Fibroblast of upper back skin (primary cell): ENCODE measurements around the gene TEX19.

Experiments
- DNase-seq: peaks from one replicate; pipeline ENCODE4 v3.0.0-alpha.2; 2013

Gene TEX19

DNA sequence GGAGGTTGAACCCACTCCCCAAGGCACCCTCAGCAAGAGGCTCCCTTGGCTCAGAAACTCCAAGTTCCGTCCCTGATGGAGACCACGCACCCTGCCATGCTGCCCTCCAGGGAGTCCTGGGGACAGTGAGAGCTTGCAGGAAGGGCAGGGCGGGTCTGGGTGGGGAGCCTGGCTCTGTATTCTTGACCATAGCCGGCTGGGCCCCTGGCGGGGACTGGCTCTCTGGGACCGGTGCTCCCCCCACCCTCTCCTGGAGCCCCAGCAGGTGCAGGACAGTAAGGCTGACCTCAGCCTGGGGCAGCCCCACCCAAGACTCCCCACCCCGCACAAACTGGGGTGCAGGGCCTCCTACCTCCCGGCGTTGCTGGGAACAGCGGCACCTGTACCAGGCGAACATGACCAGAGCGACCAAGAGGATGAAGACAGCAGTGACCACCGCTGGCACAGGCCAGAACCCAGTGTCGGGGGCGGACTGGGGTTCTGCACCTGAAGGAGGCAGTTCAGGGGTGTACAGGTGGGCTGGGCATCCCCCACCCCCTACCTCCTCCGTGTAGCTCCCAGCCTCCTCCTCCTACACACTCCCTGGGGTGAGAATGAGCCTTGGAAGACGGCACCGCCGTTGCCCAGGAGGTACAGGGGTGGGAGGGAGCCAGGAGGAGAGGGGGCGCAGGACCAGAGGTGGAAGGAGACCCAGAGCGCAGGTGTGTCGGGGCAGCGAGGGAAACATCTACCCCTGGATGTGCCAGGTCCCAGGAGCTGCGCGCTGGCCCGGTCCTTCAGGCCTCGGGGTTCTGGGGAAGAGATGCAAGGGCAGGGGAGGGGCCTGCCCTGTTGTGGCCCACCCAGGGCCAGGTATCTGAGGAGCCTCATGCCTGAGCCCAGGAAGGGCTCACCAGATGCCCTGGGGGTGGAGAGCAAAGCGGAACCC, 36.3 kb upstream of the TEX19 start:
- no peak for DNase-seq

DNA sequence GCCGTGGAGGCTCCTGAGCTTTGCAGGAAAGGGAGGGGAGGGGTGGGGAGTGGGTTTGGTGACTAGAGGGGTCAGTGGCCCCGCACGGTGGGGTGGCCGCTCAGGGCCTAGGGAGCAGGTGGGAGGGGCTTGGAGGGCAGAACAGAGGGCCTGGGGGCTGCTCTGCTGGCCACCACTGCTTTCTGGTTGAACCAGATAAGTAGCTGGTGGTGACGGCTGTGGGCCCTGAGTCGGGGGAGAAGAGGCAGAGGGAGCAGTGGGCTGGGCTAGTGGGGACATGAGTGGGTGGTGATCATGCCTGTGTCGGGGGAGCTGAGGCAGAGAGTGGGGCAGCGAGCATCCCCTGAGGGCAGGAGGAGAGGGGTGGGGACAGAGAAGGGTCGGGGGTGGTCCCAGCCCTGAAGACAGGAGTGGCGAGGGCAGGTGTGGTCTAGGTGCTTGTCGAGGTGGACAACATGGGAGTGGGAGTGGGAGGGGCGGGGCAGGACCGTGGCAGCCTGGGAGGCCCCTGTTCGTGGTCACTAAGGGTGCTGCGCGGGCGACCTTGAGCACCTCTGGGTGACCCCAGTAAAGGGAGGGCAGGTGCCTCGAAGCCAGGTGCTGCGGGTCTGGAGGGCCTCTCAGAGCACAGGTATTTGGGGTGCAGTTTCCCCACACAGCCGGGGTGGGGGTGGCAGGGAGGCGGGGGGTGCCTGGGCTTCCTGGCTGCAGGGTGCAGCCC, 35.4 kb upstream of the TEX19 start:
- no peak for DNase-seq

DNA sequence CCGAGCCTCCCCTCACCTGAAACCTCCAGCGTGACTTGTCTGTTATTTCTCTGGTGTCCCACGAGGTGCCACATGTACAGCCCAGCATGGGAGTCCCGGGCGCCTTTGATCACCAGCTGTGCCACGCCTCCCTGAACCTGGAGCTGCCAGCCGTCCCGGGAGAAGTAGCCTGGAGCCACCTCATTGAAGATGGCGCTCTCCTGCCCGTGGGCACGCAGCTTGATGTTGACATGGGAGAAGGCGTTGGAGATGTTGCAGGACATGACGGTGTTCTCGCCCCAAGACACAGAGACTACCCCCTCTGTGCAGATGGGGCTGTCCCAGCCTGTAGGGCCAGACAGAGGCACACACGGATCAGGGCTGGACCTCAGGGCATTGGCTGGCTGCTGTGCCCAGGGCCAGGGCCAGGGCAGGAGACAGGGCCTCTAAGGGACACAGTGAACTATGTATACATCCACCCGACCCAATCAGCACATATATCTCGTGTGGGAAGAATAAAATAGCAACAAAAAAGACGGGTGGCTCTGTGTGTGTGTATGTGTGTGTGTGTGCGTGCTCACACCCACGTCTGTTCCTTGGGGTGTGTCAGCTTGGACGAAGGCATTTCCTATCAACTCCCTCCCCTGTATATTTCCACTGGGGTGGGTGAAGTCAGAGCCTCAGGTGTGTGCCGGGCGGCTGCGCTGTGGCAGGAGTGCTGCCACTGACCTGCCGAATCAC, 34.3 kb upstream of the TEX19 start:
- DNase-seq: no peak

DNA sequence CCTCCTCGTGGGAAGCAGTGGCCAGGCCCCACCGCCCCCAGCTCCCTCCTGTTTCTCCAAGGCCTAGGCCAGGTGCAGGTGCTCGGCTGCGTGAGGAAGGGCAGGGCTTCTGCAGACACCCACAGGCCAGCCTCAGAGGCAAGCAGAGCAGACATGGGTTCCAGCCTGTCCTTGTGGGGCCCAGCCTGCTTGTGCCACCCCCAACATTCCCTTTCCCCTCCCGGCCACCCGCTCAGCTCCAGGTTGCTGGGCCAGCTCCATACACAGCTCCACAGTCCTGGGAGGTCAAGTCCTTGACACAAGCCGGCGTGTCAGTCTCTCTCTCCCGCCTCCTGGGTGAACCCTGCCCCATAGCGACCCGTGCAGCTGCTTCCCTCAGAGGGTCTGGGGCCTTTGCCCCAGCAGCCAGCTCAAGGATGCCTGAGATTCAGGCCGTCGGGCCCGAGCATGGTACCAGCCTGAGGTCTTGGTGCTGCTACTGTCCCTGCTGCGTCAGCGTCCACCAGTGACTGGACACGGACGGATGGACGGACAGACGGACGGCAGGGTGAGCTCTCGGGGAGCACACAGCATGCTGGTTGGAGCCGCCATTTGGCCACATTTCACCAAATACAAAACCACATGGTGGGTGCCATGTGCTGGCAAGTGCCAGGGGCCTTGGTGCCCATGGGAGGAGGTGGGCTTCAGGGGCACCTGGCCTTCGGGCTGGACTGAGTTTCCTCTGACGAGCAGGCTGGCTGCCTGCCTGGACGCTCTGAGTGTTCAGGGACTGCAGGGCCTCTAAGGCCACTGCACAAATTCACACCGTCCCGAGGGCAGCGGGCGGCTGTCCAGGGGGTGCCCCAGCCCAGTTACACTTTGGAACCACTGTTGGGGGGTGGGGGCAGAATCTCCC, 33.5 kb upstream of the TEX19 start:
- DNase-seq: no peak

DNA sequence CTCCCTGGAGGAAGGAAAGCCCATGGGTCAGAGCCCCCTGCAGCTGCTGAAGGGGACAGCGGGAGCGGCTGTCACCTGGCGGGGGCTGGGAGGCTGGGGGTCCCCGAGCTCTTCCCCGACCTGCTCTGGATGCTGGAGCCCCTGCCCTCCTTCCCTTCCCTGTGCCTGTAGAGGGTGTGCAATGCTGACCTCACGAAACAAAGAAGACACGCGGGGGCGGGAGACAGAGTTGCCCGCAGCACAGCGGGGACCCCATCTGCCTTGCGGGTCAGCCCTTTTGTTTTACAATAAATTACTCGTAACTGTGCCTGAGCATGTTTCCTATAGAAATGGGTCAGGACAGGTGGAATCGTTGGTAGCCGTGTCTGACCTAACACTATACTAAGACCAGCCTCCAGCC, 31.8 kb upstream of the TEX19 start:
- no peak for DNase-seq

DNA sequence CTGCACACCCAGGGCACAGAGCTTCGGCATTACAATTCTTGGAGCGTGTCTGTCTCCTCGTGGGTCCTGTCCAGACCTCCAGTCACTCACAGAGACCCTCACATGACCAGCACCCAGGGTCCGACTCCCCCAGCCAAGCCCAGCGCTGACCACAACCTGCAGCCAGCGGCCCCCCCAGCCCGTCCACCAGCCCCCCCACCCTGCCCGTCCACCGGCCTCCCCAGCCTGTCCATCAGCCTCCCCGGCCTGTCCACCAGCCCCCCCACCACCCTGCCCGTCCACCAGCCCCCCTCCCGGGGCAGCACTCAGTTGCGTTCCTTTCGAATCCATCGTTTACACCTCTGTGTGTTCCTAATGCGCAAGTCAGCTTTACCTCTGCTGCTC, 31.3 kb upstream of the TEX19 start:
- no peak for DNase-seq

DNA sequence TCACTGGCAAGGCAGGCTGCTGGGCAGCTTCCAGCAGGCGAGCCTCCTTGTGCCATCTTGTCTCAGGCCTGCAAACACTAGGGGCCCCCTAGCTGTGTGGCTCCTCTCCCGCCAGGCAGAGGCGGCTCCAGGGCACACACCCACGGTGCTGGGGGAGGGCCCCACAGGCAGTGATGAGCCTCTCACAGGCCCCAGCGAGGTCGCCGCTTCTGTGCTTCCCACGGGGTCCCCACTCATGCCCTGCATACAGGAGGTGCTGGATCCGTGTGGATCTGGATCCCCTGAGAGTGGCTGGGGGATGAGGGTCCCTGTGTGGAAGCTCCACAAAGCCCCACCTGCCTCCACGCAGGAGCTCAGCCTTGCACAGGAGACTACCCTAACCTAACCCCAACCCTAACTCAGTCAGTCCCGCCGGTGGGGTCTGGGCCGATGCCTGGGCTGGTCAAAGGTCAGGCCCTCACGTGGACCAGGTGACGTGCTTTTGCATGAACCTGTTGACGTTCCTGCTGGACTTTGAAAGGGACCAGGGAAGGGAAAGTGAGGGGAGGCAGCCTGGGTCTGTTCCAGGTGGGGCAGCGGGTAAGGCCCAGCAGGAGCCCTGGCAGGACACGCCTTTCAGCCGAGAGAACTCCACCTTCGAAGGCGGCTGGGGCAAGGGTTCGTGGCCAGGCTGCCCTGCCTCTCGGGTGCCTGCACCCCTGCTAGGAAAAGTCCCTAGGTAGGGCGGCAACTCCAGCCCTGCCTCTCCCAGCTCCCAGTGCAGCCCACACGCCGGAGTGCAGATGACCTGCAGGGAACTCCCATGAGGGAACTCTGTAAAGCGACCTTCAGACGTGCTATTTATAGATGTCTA, 30.7 kb upstream of the TEX19 start:
- no peak for DNase-seq

DNA sequence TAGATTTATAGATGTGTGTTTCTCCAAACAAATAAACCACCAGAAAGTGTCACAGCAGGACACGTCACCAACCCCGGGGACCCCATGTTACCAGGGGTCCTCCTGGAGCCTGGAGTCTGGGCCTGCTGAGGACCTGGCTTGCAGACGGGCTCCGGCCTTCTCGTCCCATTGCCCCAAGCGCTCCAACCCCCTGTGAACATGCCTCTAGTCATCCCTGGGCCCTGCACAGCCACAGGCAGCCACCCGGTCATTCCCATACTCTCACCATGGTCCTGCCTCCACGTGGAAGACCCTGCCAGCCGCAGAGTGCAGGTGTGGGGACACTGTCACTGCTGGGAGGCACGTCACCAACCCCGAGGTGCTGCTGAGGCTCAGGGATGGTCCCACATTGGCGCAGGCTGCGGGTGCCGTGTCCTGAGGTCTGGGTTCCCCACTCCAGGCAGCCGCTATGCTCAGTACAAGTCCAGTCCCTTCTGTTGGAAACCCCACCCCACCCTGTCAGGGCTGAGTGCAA, 30.0 kb upstream of the TEX19 start:
- no peak for DNase-seq

DNA sequence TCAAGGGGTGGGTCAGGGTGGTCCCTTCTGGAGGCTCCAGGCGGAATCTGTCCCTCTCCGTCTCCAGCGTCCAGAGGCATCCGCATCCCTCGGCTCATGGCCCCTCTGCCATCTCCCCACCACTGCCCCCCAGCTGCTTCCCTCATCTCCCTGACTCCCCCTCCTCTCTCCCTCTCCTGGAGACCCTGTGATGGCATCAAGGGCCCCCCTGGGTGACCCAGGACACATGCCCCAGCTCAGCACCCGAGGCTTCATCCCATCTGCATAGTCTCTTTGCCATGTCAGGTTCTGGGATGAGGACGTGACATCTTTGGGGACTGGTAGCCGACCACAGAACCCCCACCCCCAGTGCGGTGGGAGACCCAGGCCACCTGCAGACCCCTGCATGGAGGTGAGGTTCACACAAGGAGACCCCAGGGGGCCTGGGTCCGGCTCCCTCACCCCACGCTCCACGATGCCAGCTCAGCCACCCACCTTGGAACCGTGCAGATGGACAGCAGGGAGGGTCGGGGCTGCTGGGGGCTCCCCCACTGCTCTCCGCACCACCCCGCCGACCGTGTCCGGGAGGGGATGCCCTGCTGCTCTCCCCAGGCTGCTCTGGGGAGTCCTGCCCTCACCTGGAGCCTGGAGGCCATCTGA, 29.2 kb upstream of the TEX19 start:
- no peak for DNase-seq

DNA sequence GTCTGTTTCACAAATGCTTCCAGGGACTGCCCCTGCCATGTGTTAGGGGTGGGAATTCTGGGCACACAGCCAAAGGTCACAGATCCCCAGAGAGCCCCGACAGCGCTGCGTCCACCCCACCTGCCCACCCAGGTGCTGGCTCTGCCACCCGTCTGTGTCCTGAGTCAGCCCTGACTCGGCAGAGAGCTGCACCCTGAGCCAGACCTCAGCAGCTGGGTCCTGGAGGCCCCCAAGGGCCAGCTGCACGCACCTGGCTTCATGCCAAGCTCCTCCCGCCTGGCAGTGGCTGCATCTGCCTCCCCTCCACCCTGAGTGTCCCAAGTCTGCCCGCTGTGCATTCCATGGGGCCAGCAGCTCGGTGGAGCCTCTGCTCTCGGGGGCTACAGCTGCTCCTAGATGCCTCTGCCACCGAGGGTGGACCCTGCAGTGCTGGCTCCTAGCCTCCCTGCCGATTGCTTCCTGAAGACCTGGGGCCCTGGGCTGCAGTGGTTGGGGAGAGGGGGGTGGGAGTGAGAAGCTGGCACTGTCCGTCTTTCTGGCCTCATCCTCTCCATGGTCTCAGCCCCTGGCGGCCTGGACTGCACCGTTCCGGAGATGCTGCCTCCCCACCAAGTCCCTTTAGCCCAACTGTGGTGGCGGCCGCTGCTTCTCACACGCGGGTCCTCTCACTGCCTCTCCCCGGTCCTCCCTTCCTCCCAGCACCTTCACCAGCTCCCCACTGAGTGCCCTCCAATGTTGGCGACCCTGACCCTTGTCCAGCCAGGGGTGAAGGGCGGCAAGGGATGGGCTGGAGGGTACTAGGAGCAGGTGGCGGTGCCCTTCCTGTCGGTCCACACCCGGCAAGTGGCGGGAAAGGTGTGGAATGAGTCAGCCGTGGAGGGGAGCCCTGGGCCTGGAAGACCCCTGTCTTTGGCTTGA, 28.5 kb upstream of the TEX19 start:
- peak; percentile 47 for DNase-seq

DNA sequence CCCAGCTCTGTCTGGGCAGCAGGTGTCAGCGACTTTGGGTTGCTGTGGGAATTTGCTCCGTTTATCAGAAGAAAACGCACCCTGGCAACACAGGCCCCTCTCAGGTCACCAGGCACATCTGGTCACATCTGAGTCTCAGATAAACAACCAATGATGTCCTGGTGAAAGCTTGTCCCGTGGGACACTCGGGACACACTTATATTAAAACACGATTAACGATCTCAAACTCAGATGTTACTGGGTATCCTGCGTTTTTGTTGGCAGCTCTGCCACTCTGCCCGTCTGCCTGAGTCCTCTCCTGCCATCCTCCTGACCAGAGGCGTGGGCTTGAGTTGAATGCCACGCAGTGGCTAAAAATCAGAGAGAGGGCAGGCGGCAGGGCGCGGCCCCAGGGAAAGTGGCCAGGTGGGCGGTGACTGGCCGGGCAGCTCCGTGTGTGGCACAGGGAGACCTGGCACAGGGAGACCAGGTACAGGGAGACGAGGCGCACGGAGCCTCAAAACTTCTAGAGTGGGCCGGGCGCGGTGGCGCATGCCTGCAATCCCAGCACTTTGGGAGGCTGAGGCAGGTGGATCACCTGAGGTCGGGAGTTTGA, 27.6 kb upstream of the TEX19 start:
- no peak for DNase-seq

DNA sequence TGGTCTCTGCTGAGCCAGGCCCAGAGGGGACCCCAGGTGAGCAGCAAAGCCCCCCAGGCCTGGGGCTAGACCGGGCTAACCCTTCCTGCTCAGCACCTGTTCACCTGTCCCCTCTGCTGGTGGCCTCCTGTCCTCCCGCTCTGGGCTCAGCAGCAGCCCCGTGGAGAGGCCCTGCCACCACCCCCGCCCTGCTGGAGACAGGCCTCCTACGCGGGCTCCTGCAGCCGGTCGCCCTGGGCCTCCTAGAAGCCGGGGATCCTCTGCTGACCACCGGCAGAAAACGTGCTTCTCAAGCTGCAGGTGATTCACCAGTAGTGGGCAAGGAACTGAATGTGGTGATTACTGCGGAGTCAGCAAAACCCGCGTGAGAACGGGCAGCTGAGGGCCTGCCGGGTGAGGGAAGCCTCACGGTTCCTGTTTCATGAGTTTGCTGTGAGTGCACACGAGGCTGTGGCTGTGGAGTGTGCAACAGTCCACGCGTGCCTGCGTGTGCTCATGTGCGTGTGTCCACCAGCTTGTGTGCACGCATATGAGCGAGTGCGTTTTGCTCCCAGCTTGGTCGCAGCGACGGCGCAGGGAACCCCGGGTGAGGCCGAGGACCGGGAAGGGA, 26.3 kb upstream of the TEX19 start:
- DNase-seq: no peak

DNA sequence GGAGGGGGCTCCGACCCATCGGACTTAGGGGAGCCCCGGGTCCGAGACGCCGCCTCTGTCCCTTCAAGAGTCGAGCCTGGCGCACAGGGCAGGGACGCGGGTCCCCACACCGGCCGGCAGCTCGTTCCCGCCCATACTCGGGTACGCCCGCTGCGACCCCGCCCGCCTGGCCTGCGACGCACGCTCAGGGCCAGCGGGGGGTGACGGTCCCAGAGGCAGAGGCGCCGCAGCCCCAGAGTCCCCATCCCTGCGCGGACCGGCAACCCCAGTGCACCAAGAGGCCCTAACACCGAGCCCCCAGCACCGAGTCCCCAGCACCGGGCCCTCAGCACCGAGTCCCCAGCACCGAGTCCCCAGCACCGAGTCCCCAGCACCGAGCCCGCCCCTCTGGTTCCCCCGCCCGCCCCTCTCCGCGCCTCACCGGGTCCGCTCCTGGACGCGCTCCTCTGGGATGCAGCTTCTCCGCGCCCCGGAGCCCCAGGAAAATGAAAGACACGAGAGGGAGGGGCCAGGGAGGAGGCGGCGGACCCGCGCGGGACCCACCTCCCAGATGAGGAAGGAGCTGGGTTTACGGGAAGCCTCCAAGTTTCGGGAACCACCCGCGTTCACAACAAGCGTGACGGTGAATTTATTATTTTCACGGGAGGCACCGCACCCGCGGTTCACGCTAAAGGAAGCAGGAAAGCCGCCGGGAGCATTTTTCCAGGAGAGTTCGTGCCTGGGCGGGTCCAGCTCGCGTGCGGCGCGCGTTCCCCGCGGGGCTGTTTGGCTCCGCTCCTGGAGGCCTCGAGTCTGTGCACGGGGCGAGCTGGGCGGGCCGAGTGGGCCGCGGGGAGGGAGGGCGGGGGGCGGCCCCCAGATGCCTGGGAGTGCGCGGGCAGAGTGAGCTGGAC, 25.5 kb upstream of the TEX19 start, which contains the start of gene SECTM1:
Gene SECTM1, minus strand, starts transcription at position 488 of the 893 bp plus-strand sequence. CDS start 6,526 bp downstream, outside the sequence.
- peak; percentile 45 for DNase-seq

DNA sequence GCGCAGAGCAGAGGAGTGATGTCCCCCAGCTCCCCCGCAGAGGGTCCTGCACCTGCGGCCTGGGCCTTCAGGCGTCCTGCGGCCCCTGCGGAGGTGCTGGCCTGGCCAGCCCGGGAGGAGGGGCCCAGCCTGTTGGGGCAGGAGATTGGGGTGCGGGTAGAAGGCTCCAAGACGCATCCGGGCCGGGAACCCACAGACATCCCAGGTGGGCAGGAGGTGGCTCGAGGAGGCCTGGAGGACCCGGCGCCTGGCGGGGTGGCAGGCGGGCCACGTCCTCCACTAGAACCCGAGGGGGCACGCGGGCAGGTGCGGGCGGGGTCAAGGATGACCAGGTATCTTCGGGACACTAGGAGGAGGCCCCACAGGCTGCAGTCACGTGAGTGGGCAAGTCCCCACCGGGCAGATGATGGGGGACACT, 24.8 kb upstream of the TEX19 start:
- no peak for DNase-seq

DNA sequence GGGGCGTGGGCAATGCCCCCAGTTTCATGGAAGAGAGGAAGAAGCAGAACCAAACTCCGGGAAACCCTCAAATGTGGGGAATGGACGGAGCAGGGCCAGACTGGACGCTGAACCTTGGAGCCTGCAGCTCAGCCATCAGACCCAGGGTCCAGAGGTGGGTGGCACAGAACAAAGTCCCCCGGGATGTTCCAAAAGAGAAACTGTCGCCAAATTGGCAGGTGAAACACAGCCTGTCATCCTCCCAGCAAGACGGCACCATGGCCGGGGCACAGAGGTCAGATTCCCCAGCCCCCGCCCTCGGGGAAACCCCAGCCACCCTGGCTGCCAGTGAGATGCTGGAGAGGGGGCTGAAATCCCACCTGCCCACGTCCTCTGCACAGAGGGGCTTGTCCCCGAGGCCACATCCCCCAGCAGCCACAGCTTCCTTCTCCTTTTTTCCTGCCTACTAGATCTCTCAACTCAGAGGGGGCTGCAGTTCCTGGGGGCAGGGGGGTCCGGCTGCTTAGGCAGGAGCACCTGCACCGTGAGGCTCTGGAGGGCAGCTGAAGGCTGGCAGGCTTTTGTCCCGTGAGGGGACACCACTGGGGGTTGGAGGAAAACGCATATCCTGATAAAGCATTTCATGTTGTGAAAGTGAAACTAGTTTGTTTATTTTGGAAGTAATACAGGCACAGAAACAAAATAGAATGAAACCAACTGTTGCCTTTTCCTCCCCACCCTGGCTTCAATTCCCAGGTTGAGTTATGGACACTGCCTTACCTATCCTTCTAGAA, 24.2 kb upstream of the TEX19 start:
- DNase-seq: no peak

DNA sequence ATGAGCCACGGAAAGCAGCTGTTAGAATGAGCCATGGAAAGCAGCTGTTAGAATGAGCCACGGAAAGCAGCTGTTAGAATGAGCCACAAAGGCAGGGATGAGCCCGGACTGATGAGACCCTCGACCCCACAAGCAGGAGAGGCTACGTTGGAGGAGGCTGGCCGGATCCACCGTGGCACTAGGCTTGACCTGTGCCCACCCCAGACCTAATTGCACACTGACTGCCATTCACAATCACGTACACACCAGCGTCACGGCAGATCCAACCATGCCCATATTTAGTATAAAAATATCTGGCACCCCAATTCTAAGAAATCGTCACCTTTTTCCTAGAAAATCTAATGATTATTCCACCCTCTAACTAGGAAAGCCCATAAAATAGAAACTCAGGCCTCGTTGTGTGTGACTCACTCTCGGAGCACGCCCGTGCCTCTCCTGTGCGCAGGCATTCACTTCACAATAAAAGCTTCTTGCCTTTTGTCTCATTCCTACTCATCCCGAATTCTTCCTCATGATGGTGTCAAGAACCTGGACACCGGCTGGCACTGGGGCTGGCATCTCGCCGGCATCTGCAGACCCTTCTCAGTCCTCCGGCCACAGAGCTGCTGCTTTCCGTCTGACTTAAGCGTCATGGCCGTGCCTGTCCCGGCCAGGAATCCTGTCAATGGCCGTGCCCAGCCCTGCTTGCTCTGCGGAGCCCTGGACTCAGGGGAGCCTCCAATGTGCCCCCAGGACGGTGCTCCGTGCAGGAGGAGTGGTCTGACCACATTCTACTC, 20.0 kb upstream of the TEX19 start:
- peak; percentile 79 for DNase-seq
